GM19099 (cell line): ENCODE measurements around the gene PLEKHA3.

Source experiments
- POLR2A ChIP-seq: IDR thresholded peaks from 3 replicates; pipeline ENCODE4 v1.6.1; 2011; ENCODE audit warnings: low read depth; ENCODE audit not compliant: insufficient read length; ENCODE audit errors: extremely low read depth

The PLEKHA3 gene

DNA sequence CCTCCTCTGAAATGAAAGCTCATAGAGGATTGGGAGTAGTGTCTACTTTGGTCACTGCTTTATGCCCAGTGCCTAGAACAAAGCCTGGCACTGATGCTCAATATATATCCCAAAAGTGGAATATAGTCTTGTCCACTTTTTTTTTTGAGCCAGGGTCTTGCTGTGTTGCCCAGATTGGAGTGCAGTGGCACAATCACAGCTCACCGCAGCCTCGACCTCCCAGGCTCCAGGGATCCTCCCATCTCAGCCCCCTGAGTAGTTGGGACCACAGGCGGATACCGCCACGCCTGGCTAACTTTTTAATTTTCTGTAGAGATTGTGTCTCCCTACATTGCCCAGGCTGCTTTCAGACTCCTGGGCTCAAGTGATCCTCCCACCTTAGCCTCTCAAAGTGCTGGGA is 5.7 kb upstream of the PLEKHA3 start:
- no peak for TF ChIP-seq POLR2A

DNA sequence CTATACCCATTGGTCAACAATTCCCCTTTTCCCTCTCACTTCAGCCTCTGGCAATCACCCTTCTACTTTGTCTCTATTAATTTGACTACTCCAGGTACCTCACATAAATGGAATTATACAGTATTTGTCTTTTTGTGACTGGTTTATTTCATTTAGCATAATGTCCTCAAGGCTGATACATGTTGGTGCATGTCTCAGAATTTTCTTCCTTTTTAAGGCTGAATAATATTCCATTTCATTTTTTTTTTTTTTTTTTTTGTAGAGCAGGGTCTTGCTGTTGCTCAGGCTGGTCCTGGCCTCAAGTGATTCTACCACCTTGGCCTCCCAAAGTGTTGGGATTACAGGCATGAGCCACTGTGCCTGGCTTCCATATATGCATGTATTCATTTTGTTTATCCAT is 3.8 kb upstream of the PLEKHA3 start:
- TF ChIP-seq POLR2A: no peak

DNA sequence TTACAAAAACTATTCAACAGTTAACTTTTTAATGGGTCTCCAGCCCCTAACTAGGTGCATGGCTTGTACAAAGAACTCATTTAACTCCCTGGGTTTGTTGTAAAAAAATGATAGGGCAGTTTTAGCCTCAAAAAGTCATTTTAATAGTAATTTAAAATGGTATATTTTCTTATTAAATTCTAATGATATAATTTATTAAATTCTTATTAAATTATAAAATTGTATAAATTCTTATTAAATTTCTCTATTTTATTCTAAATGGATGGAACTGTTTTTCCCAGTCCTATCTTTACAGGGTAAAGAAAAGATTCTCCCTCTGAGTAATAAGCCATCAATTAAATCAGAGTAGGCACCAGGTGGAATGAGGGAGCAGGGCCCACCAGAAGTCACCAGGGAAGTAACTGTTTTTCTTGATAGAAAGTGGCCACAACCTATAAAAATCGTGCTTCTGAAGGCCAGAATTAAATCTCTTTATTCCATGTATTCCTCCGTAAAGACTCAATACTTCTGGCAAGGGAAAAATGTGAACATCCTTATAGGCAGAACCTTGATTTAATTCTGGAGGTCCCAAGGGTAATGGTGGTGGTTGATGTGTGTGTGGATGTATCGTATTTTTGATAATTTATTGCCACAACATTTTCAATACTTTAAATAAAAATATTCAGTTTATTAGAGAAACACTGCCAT is 2.7 kb upstream of the PLEKHA3 start:
- no peak for TF ChIP-seq POLR2A

DNA sequence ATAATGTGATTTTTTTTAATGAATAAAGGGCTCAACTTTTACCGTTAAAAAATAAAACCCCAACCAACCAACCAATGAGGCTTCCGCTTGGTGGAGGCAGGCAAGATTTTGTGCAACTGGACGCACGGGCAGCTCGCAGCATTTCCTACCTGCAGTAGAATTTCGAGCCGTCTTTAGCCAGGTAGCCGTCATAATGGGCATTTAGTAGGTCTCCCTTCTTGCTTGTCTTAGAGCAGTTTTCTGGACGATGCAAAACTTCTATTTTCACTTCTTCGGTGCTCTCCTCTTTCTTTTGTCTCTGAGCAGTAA is 2.2 kb upstream of the PLEKHA3 start:
- no peak for TF ChIP-seq POLR2A

DNA sequence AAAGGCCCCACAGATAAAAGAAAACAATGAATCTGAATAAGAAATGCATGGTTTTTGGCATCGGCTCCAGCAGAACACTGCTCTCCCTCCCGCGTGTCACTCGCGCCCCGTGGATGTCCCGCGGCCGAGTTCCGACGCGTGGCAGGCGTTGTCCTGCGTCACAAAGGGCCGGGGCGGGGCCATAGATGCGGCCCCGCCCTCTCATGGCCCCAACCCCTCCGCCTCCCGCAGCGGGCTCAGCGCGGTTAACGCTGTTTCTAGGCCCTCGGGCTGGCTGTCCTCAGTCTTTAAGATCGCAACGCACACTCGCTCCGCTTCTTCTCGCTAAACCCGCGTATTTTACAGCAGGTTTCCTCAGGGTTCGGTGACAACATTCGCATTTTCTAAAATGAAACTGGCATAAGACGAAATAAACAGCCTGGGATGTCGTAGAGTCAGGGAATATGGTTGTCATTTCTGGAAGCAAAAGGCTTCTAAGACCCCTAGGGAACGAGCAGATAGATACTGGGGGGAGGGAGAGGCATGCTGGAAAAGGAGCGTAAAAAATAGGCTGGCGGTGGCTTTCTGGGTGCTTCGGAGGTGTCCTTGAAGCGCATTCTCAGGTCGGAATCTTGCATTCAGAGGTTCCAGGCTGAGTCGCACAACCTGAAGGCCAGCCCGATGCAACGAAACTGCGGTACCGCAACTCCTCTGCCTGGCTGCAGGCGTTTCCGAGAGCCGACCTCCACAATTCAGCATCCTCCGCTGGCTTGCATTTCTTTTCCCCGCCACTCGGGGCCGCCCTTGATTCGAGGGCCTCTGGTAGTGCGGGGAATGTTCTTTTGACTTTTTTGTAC is 1.6 kb upstream of the PLEKHA3 start, which contains the start of gene FKBP7:
Gene FKBP7, minus strand, starts transcription at position 162 of the 836 bp plus-strand sequence. Its CDS starts 101 bp downstream, at position 61.
- peak; percentile 78 for TF ChIP-seq POLR2A

DNA sequence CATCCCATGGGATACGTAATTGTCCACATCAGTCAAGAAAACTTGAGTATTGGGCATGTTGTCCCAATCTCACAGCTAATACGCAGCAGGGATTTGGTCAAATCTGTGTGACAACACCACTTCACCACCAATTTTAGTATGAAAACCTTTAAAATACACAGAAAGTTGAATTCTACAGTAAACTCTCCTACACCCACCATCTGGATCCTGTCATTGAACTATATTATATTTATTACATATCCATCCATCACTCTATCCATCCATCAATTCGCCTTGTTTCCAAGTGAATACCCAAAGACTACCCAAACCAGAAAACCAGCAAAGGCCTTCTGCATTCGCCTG is 1.0 kb upstream of the PLEKHA3 start:
- TF ChIP-seq POLR2A: no peak

DNA sequence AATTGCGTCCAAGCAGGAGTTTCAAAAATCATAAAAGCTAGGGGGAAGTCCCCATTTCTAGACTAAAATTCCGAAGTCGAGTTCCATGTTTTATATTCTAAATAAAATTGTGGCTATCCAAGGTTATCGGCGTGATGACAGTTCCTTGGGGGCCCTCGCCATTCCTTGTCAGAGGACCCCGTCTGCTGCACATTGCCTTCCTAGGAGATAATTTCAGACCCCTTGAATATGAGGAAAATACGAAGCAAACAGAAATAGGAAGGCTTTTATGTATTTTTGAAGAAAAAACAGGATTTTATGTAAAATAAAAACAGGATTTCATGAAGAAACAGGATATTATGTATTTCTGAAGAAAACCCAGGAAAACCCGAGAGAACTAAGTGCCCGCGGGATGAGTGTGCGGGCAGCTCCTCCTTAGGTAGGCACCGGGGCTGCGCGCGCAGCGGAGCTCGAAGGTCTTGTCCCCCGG is 465 bp upstream of the PLEKHA3 start:
- TF ChIP-seq POLR2A: no peak

DNA sequence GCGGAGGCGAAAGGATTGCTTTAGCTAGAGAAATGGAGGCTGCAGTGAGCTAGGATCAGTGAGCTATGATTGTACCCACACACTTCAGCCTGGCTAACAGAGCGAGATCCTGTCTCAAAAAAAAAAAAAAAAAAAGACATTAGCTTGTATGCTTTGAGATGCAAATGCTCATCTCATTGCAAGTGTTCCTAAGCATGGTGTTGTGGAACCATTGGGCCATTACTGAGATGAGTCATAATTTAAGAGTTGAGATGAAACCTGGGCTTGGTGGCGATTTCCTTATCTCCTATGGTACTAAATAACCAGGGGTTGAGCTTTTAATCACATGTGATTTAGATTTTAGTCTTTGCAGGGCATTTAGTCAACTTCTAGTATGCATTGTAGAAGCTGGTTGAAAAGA is 2.2 kb downstream of the PLEKHA3 start:
- no peak for TF ChIP-seq POLR2A

DNA sequence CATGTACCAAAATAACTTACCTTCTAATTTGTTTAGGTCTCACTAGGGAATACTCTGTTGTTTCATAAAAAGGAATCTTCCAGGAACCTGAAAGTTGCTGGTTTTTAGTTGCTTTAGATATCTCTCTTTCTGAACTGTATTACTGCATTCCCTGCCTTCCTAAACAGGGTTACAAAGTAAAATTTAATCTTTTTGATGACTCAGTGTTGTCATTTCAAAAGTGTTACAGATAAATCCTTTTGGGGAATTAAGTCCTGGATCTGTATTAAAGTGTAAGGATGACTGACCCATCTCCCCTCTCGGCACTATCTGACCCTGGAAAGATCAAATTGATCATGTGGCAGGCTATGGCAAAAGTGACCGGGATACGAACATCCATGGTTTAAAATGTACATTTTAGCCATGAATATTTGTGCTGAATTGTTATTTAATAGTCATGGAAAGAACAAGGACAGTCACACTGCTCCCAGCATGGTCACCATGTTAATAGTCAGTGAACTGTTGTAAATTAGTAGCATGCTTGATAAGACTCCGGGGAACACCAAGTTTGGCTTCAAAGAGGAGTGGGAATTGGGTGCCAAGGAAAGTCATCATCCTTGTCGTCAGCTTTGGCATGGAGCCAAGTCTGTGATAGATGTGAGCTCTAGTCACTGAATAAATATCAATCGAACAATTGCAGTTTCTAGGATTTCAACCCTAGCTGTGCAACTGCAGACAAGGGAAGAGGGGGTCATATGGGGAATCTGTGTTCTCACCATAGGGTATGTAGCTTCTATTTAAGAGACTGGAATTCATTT is 4.2 kb downstream of the PLEKHA3 start:
- TF ChIP-seq POLR2A: no peak

DNA sequence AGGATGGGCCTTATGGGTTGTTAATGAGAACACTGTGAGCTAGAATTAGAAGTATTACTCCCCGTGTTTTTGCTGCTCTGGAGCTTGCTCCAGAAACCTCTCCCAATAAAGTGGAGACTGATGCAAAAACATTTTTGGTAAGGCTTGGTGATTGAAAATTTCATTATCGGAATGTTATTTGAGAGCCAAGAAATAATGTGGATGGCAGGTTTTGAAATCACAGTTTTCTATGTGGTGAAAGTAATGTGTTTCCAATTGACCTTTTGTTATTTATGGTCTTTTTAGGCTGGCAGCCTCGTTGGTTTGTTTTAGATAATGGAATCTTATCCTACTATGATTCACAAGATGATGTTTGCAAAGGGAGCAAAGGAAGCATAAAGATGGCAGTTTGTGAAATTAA is 5.1 kb downstream of the PLEKHA3 start:
- no peak for TF ChIP-seq POLR2A

DNA sequence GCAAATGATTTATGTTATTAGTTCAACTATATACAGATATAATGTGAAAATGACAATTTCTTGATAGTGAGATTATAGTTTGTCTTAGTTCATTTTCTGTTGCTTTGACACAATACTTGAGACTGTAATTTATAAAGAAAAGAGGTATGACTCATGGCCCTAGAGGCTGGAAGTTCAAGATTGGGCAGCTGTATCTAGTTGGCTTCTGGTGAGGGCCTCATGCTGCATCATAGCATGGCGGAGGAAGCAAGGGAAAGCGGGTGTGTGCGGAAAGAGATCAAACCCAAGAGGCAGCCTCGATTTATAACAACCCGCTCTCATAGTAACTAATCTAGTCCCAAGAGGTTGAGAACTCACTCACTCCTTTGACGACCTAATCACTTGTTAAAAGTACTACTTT is 11.4 kb downstream of the PLEKHA3 start:
- TF ChIP-seq POLR2A: no peak

DNA sequence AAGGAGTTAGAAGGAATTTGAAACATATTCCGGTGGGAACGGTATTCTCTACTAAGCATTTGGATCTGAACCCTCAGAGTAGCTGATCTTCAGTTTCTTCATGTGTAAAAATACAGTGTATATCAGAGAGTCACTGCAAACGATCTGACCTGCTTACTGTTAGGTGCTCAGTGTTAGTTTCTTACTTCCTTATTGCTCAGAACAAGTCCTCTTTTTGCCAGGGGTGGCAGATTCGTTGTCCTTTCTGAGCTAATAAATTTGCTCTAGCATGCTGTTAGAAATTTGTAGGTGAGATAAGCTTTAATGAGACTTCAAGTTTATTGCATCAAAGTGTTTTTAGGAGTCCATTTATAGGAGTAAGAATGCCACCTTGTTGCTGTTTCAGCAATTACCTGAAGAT is 15.8 kb downstream of the PLEKHA3 start:
- no peak for TF ChIP-seq POLR2A

DNA sequence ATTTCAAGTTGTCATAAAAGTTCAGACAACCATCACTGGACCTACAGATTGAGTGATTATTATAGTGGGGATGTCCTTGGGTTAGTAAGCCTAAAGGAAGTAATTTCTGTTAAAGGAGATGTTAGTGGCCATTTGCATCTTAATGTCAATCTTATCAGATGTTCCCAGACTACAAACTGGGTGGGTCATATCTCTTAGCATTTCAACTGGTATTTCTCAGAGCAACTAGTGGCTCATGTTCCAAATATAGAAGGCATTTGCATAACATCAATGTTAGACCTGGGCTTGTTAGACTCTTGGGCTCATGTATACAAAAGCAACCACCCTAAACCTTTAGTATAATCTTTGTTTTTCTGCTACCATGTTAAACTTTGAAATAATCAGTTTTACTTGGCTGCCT is 17.9 kb downstream of the PLEKHA3 start:
- no peak for TF ChIP-seq POLR2A

DNA sequence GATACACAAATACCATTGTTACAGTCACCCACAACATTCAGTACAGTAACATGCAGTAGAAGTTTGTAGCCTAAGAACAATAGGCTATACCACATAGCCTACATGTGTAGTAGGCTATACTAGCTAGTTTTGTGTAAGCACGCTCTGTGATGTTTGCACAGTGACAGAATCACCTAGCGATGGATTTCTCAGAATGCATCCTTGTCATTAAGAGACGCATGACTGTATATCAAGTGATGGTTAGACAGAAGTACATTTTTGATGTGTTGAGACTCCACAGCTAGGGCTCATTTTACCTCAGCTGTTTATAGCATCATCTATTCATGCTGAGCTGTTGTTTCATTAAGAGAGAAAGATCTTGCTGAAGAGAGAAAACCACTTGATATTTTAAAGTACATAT is 19.4 kb downstream of the PLEKHA3 start:
- no peak for TF ChIP-seq POLR2A

DNA sequence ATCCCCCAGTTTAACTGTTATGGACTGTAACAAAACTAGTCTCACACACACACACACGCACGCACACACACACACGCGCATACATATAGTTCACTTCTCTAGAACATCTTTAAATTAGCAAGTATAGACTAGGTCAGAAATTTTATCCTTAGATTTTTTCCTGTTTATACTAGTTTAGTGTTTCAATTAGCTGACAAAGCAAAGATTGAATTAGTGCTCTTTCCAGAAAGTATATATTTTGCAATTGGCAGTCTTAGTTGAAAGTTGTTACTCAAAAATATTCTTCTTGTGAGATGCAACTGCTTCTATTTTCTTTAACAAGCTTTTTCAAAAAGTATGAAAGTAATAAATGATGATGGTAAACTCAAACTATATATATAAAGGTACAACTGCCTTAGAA is 22.5 kb downstream of the PLEKHA3 start:
- TF ChIP-seq POLR2A: no peak

DNA sequence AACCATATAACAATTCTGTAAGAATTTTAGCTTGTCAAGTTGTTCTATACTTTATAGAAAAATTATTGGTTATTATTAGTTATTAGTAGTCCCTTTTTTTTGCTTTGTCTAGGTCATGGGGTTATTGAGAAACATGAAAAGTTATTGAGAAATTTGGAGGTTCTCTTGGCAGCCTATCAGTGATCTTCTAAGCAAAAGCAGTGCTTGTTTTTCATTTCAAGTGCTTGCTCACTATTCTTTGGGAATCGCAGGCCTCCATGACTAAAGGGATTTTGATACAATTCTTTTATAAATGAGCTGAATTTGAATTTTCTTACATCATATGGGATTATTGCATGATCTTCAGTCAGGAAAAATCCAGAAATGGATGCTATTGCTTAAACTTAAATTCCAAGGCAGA is 25.8 kb downstream of the PLEKHA3 start:
- no peak for TF ChIP-seq POLR2A
